ENCODE results near the gene IDUA. TPM values are rescaled to one million over a fixed set of nuclear protein-coding genes. Genes with fewer than 3 reads are reported as not detected.

IDUA gene
- total and polyA plus RNA-seq, 4 donors: 3.0 to 4.5 (median 3.8) TPM

GRCh38 chr4:1032861-1033260 lies 46.0 kb downstream of the IDUA start:
- no peak overlapping the region for H3K9ac ChIP-seq (ENCODE audit: low read depth in 1 of 2, low read length in 2 of 2)
- H3K27me3 ChIP-seq (ENCODE audit: control insufficient read depth in 4 of 4, insufficient read depth in 4 of 4, low read length in 3 of 4): peaks cover 0 to 3% (median 0%) of the 10 kb centered on the region in 4 donors
- 81% methylated on average over 10 of the region's 10 CpGs for WGBS
- H3K4me3 ChIP-seq (ENCODE audit: low read depth in 1 of 3, low read length in 3 of 3): no peak overlapping the region
- no peaks in the 10 kb centered on the region for H3K36me3 ChIP-seq (ENCODE audit: control insufficient read depth in 4 of 4, insufficient read depth in 3 of 4, low read depth in 1 of 4, low read length in 3 of 4)
- H3K27ac ChIP-seq (ENCODE audit: low read depth in 1 of 2, low read length in 2 of 2): no peak overlapping the region
- H3K4me1 ChIP-seq (ENCODE audit: control insufficient read depth in 4 of 4, insufficient read depth in 4 of 4, low read length in 3 of 4): peaks cover 0 to 1% (median 0%) of the 10 kb centered on the region in 4 donors
- TF ChIP-seq FOXA2 (IDR thresholded peaks at IDR 0.05) (no peak), HNF4A (conservative IDR thresholded peaks at IDR 0.05) (no peak), MAX (IDR thresholded peaks at IDR 0.05) (no peak), GABPA (IDR thresholded peaks at IDR 0.05 in 1 of 2, conservative IDR thresholded peaks at IDR 0.05 in 1 of 2) (no peak), NR2F2 (IDR thresholded peaks at IDR 0.05) (no peak), FOXA1 (IDR thresholded peaks at IDR 0.05) (no peak), ZBTB33 (IDR thresholded peaks at IDR 0.05) (no peak), EGR1 (IDR thresholded peaks at IDR 0.05; ENCODE audit: low read depth in 2 of 2) (no peak), YY1 (IDR thresholded peaks at IDR 0.05) (no peak)
- TF ChIP-seq, protein P1, sequence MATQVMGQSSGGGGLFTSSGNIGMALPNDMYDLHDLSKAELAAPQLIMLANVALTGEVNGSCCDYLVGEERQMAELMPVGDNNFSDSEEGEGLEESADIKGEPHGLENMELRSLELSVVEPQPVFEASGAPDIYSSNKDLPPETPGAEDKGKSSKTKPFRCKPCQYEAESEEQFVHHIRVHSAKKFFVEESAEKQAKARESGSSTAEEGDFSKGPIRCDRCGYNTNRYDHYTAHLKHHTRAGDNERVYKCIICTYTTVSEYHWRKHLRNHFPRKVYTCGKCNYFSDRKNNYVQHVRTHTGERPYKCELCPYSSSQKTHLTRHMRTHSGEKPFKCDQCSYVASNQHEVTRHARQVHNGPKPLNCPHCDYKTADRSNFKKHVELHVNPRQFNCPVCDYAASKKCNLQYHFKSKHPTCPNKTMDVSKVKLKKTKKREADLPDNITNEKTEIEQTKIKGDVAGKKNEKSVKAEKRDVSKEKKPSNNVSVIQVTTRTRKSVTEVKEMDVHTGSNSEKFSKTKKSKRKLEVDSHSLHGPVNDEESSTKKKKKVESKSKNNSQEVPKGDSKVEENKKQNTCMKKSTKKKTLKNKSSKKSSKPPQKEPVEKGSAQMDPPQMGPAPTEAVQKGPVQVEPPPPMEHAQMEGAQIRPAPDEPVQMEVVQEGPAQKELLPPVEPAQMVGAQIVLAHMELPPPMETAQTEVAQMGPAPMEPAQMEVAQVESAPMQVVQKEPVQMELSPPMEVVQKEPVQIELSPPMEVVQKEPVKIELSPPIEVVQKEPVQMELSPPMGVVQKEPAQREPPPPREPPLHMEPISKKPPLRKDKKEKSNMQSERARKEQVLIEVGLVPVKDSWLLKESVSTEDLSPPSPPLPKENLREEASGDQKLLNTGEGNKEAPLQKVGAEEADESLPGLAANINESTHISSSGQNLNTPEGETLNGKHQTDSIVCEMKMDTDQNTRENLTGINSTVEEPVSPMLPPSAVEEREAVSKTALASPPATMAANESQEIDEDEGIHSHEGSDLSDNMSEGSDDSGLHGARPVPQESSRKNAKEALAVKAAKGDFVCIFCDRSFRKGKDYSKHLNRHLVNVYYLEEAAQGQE (IDR thresholded peaks at IDR 0.05): no peak
- DNase-seq (ENCODE audit: low spot score): no peak
- no peaks in the 10 kb centered on the region for H3K9me3 ChIP-seq (ENCODE audit: control insufficient read depth in 4 of 4, low read length in 3 of 4)

DNA sequence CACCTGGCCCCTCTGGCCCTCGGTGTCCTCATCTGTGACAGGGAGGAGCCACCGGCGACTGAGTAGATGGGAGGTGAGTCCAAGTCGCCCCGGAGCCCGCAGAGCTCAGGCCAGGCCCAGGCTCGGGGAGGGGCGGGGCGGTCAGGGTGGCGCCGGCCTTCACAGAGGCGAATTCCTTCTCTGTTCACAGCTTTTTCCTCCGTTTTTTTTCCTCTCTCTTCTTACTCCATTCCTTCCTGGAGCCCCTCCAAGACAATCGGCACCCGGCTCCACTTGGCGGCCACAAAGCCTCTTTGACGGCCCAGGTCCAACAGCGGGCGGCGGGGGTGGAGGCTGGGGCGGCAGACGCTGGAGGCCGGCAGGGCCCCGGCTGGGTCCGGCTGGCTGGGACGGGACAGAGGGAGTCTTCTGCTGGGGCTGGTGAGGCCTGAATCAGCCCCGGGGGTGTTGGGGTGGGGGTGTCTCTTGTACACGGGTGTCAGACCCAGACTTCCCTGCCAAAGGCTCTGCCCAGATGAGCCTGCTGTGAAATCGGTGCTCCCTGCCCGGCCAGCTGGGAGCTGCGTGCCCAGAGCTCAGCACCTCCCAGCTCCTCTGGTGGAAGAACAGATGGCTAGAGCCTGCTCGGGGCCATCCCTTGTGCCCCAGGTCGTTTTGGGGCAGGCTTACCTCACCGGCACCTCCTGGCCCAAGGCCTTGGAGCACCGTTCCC lies 47.2 kb downstream of the IDUA start:
- DNase-seq (ENCODE audit: low spot score): no peak

More for the DNA sequence above, 47.2 kb downstream of the IDUA start:
- H3K36me3 ChIP-seq (ENCODE audit: control insufficient read depth in 4 of 4, insufficient read depth in 3 of 4, low read depth in 1 of 4, low read length in 3 of 4): no peaks in the 10 kb centered on the region
- H3K9ac ChIP-seq (ENCODE audit: low read depth in 1 of 2, low read length in 2 of 2): no peak overlapping the region
- peaks cover 0 to 3% (median 0%) of the 10 kb centered on the region in 4 donors for H3K27me3 ChIP-seq (ENCODE audit: control insufficient read depth in 4 of 4, insufficient read depth in 4 of 4, low read length in 3 of 4)
- H3K27ac ChIP-seq (ENCODE audit: low read depth in 1 of 2, low read length in 2 of 2): no peak overlapping the region
- 69% methylated on average over 35 of the region's 35 CpGs for WGBS
- no peak overlapping the region for H3K4me3 ChIP-seq (ENCODE audit: low read depth in 1 of 3, low read length in 3 of 3)
- H3K9me3 ChIP-seq (ENCODE audit: control insufficient read depth in 4 of 4, low read length in 3 of 4): no peaks in the 10 kb centered on the region
- no peaks in the 10 kb centered on the region for H3K4me1 ChIP-seq (ENCODE audit: control insufficient read depth in 4 of 4, insufficient read depth in 4 of 4, low read length in 3 of 4)
- TF ChIP-seq NR2F2 (IDR thresholded peaks at IDR 0.05): no peak
- no peak for TF ChIP-seq TAF1 (conservative IDR thresholded peaks at IDR 0.05)
- no peak for TF ChIP-seq YY1 (IDR thresholded peaks at IDR 0.05)
- no peak for TF ChIP-seq EGR1 (IDR thresholded peaks at IDR 0.05; ENCODE audit: low read depth in 2 of 2)
- TF ChIP-seq HNF4G (IDR thresholded peaks at IDR 0.05): no peak
- TF ChIP-seq RXRA (IDR thresholded peaks at IDR 0.05): no peak
- no peak for TF ChIP-seq ZBTB33 (IDR thresholded peaks at IDR 0.05)
- TF ChIP-seq, protein P2, sequence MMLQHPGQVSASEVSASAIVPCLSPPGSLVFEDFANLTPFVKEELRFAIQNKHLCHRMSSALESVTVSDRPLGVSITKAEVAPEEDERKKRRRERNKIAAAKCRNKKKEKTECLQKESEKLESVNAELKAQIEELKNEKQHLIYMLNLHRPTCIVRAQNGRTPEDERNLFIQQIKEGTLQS (IDR thresholded peaks at IDR 0.05): no peak
- TF ChIP-seq SP1 (IDR thresholded peaks at IDR 0.05): no peak
- TF ChIP-seq, protein P1 (IDR thresholded peaks at IDR 0.05): no peak
- no peak for TF ChIP-seq FOXA2 (IDR thresholded peaks at IDR 0.05)
- TF ChIP-seq GABPA (IDR thresholded peaks at IDR 0.05 in 1 of 2, conservative IDR thresholded peaks at IDR 0.05 in 1 of 2): no peak
- TF ChIP-seq JUND (IDR thresholded peaks at IDR 0.05): no peak
- TF ChIP-seq, protein P3, sequence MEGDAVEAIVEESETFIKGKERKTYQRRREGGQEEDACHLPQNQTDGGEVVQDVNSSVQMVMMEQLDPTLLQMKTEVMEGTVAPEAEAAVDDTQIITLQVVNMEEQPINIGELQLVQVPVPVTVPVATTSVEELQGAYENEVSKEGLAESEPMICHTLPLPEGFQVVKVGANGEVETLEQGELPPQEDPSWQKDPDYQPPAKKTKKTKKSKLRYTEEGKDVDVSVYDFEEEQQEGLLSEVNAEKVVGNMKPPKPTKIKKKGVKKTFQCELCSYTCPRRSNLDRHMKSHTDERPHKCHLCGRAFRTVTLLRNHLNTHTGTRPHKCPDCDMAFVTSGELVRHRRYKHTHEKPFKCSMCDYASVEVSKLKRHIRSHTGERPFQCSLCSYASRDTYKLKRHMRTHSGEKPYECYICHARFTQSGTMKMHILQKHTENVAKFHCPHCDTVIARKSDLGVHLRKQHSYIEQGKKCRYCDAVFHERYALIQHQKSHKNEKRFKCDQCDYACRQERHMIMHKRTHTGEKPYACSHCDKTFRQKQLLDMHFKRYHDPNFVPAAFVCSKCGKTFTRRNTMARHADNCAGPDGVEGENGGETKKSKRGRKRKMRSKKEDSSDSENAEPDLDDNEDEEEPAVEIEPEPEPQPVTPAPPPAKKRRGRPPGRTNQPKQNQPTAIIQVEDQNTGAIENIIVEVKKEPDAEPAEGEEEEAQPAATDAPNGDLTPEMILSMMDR (IDR thresholded peaks at IDR 0.05; ENCODE audit: low read depth, low read length, missing input control): no peak
- TF ChIP-seq FOXA1 (IDR thresholded peaks at IDR 0.05): no peak
- no peak for TF ChIP-seq HNF4A (conservative IDR thresholded peaks at IDR 0.05)

Data from liver (tissue), 9 donors.